ENCODE data around the gene BEST4.
"Not testable (repeated sequence)": the region's sequence is repeated elsewhere in the genome, so short reads cannot be mapped to it uniquely, and the experiment has no call there.

BEST4 gene

DNA sequence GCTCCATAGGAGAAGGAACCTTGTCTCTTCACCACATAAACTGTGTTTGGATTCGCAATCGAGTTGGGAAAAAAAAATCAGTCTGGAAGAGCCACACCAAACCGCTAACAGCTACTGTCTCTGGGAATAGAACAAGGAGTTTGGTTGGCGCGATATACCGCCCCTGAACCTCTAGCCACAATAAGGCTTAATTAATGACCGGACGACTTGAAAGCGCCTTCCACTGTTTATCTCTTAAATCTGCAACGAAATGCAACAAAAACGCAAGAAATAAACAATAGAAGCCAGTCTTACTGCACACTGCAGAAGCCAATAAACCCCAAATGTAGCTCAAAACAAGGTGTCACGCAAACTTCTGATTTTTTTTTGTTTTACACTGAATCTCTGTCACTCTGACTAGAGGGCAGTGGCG lies 31.2 kb upstream of the BEST4 start:
- DNase-seq = no peak

DNA sequence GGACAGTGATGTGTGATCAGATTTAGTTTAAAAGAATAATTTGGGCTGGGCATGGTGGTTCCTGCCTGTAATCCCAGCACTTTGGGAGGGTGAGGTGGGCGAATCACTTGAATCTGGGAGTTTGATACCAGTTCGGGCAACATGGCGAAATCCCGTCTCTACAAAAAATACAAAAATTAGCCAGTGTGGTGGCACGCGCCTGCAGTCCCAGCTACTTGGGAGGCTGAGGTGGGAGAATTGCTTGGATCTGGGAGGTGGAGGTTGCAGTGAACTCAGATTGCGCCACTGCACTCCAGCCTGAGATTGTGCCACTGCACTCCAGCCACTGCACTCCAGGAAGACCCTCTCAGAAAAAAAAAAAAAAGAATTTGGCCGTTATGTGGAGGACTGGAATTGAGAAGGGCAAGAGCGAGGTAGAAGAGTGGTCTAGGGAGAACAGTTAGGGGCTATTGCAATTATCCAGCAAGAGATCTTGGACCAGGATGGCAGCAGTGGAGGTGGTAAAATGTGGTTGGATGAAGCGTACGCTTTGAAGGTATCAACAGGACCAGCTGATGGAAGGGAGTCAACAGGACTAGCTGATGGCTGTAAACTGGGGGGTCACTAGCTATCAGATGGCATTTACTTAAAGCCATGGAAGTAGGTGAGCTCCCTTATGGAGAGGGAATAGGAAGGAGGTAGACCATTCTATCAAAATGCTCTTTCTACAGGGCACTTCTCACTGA lies 30.0 kb upstream of the BEST4 start:
- DNase-seq = no peak

DNA sequence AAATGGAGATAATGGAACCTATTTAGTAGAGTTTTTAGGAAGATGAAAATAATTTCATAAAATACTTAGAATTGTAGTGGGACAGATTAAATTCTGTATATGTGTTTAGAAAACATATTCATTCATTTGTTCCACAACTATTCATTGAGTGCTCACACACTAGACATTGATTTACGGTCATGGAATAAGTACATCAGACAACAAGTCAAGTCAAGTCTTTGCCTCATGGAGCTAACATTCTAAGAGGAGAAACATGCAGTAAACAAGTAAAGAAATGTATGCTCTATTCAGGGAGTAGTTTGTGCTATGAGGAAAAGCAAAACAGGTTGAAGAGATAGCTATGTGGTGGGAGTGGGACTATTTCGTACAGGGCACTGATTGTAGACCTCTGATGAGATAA lies 29.3 kb upstream of the BEST4 start:
- DNase-seq = no peak

DNA sequence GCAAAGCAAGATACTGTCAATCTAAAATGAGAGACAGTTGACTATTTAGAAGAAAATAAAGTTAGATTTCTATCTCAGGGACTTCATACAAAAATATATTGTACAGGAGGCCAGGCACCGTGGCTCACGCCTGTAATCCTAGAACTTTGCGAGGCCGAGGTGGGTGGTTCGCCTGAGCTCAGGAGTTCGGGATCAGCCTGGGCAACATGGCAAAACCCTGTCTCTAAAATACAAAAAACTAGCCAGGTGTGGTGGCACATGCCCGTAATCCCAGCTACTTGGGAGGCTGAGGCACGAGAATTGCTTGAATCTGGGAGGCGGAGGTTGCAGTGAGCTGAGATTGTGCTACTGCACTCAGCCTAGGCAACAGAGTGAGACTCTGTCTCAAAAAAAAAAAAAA lies 28.0 kb upstream of the BEST4 start:
- not testable (repeated sequence) for DNase-seq

DNA sequence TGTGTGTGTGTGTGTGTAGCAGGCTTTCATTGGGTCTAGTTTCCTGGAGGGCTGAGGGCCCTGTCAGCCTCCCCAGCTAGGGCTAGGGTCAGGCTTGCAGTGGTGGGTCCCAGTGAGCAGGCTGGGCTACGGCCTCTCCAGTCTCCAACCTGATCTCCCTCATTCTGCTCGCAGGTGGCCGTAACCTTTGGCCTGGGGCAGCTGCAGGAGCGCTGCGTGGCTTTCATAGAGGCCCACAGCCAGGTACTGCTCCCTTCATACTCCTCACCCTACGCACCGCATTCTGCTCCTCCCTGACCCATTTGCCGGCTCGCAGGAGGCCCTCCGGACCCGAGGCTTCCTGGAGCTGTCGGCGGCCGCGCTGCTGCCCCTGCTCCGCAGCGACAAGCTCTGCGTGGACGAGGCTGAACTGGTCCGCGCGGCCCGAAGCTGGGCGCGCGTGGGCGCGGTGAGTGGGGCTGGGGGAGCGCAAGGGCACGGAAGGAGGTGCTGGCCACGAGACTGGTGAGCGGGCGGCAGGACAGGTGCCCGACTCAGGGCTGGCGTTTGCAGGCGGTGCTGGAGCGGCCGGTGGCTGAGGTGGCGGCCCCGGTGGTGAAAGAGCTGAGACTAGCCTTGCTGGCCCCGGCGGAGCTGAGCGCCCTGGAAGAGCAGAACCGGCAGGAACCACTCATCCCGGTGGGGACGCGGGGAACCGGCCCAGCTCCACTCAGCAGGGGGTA lies 25.0 kb upstream of the BEST4 start:
- DNase-seq = no peak

DNA sequence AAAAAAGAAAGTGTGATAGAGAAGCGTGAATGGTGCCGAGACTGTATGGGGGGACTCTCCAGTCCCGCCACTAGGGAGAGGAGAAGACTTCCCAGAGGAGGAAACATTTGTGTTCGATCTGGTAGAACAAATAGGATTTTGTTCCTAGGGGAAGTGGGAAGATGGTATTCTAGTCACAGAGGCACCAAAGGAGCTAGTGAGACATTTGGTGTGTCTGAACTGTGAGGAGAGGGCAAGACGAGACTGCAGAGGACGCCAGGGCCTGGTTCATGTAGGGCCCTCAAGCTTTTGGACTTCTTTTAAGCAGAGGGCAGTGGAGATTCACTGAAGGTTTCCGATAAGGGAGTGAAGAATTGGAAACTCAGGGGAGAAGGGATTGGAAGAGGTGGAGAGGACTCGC lies 23.3 kb upstream of the BEST4 start:
- no peak for DNase-seq

DNA sequence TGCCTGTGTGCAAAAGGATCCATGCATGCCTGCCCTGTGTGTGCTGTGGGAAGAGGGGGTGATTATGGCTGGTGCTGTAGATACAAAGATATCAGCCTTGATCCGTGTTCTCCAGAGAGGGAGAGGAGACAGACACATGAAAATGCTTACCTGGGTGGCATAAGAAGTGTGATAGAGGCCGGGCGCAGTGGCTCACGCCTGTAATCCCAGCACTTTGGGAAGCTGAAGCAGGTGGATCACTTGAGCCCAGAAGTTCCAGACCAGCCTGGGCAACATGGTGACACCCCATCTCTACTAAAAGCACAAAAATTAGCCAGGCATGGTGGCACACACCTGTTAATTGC lies 22.8 kb upstream of the BEST4 start:
- DNase-seq = not testable (repeated sequence)

DNA sequence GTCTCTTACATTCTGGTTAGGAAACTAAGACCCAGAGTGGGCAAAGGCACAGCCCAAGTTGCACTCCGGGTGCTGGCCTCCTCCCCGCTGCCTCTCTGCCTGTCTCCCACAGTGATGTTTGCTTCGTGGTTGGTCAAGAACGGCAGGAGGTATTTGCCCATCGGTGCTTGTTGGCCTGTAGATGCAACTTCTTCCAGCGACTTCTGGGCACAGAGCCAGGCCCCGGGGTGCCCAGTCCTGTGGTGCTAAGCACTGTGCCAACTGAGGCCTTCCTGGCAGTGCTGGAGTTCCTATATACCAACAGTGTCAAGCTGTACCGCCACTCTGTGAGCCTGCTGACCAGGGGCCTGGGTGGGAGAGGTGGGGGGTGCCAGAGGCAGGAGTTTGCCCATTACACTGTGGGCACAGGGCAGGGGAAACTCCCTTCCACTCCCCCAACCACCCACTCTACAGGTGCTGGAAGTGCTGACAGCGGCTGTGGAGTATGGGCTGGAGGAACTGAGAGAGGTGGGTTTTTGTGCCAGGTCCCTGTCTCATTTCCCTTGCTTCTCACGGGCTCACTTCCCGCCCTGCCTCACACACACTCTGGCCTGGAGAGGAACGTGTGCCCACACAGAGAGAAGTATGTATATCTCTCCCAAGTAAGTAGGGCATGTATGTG lies 22.3 kb upstream of the BEST4 start:
- no peak for DNase-seq

DNA sequence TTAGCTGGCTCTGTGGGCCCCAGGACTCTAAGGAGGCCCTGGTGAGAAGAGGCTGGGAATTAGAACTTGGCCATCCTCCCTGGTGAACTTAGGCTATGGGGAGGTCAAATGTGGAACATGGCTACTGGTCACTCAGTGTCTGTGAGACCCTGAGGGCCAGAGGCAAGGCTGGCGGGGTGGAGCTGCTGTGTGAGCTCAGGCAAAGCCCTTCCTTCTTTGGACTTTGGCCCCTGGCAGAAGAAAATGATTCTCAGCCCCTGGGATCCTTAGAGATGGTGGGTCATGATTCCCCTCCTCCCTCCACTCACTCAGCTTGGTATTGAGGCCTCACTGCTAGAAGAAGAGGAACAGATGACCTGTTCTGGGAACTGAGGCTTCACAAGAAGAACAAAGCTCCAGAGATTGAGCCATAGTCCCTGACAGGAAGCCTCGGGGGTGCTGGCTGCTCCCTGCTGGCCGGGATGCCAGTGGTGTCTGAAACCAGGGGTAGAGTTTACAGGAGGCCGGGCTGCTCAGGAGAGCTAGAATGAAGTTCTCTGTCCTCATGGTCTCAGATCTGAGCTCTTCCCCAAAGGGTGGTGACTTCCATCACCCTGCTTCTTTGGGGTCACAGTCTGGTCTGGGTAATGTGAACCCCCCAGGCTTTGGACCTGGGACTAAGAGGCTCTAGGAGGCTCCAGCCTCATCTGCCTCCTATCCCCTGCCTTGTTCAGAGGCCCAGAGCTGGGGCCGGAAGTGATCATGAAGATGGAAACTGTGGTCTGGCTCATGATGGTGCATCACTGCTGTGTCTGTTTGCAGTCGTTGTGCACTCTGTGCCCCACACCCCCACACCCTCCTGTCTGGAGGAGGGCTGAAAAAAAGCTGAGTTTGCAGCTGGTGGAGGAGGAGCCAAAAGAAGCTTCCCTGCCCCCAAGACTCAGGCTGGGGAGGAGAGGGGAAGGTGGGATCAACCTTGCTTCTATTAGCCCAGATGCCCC lies 21.3 kb upstream of the BEST4 start:
- no peak for DNase-seq

DNA sequence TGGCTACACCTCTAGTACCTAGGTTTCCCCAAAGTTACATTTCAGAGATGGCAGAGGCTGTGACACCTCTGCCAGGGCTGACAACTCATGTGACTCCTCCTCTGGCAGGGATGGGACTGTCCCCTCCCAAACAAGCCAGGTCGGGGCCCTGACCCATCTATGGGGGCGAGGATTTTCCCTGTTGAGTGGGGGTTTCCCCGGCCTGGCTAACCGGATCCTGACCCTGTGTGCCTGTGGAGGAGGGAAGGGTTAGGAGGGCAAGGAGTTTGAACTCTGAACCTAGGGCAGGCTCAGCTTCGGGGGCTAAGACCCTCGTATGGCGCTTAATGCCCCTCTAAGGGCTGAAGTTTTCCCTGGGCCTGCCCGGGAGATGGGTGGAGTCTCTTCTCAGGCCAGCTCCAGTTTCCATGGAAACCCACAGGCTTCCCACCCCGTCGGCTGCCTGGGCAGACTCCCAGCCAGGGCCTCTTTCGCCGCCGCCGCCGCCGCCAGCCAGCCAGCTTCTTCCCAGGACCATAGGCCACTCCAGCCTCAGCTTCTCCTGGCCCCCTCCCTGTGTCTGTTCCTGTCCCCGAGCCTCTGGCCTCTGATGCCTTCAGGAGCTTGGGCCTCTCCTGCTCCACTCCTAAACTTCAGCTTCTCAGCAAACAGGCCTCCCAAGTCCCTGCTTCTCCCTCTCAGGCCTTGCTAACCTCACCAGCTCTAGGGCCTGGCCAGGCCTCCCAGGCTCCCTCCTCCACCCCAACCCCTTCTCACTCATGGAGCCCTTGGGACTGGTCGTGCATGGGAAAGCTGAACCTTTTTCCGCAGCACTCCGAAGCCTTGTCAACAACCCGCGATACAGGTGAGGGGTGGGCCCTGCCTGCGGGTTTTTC lies 20.3 kb upstream of the BEST4 start, which contains the start of gene BTBD19:
TSS of gene BTBD19 (plus strand) at position 461 of the 875 bp plus-strand sequence. CDS start at position 759, 298 bp downstream.
- no peak for DNase-seq

DNA sequence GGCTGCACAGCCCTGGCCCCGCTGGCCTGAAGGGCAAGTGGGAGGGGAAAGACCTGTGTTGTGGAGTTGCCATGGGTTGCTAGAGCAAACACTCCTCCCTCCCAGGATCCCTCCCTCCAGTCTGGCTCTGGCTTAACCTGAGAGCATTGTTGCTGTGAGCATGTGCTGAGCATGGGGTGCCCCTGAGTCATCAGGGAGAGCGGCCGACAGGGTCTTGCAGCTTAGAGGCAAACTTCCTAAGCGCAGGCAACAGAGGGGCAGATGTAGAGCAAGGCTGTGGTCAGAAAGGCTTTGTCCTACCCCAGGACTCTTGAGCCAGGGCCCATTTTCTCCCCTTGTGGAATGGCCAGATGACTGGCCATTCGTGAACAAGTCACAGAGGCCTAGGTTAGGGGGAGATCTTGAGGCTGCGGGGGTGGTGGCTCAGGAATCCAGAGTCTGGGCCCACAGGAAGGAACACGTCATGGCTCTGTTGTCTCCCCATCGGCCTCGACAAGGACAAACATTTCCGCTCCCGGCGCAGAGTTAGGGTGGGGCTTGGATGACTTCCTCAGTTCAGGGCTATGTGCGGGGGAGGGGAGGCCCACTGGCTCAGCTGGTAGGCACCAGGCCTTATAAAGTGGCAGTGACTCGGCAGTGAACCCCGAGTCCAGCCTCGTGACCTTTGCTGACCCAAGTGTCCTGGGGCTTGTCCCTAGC lies 19.5 kb upstream of the BEST4 start:
- no peak for DNase-seq

DNA sequence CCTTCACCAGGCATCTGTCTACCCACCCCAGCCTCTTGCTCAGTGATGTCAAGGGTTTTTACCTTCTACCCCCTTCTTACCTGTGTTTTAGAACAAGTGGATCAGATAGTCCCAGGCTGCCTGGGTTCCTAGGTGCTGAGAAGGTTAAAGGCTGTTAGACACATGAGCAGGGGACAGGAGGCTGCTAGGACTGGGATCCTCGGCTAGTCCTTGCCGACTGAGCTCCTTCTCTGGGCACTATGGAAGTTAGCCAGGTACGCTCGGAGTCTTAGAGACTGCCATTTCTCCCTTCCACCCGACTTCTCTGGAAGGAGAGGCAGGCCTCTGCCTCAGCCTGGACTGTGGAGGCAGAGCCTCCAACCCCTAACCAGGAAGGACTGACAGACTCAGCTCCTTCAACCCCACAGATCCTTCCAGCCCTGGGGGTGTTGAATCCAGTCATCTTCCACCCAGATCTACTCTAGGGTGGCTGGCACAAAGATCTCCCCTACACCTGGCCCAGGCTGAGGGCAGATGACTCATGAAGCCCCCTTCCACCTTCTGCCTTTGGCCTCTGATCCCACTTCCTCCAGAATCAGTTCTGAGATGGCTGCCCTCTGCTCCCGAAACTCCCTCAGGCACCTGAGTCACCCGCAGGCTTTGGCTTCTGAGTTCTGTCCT lies 18.9 kb upstream of the BEST4 start, which contains the start of gene DYNLT4:
TSS of gene DYNLT4 (minus strand) at position 648 of the 660 bp plus-strand sequence. CDS start 683 bp downstream, outside the sequence.
- no peak for DNase-seq

DNA sequence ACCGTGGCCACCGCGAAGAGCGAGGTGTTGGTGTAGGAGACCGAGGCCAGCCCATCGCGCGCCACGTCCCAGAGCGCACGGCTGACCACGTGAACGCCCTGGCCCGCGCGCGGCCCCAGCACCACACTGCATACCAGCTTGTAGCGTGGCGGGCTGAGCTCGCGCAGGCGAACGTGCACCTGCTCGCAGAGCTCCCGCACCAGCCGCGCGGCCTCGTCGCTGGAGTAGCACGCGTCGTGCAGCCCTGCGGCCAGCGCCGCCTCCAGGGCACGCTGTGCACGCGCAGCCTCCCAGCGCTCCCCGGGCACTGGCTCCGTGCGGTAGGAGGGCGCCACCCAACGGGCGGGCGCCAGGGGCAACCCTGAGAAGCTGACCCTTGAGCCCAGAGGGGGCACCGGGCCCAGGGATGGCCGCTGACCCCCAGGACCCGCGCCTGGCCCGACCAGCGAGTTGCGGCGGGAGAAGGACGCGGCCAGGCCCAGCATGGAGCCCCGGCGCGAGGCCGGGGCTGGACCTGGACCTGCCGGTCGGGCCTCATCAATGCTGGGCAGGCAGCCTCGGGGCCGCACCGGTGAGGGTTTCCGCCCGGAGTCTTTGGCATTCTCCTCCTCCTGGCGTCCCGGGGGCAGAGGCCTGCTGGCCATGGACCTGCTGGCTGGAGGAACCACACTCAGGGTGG lies 18.2 kb upstream of the BEST4 start:
- DNase-seq = no peak

DNA sequence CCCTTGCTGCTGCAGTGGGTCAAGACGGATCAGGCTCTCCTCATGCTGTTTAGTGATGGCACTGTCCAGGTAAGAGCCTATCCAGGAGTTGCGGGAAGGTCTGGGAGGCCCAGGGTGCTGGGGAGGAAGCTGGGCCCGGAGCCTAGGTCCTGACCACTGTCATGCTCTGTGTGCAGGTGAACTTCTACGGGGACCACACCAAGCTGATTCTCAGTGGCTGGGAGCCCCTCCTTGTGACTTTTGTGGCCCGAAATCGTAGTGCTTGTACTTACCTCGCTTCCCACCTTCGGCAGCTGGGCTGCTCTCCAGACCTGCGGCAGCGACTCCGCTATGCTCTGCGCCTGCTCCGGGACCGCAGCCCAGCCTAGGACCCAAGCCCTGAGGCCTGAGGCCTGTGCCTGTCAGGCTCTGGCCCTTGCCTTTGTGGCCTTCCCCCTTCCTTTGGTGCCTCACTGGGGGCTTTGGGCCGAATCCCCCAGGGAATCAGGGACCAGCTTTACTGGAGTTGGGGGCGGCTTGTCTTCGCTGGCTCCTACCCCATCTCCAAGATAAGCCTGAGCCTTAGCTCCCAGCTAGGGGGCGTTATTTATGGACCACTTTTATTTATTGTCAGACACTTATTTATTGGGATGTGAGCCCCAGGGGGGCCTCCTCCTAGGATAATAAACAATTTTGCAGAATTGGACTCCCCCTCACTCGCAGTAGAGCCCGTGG lies 17.5 kb upstream of the BEST4 start:
- no peak for DNase-seq

DNA sequence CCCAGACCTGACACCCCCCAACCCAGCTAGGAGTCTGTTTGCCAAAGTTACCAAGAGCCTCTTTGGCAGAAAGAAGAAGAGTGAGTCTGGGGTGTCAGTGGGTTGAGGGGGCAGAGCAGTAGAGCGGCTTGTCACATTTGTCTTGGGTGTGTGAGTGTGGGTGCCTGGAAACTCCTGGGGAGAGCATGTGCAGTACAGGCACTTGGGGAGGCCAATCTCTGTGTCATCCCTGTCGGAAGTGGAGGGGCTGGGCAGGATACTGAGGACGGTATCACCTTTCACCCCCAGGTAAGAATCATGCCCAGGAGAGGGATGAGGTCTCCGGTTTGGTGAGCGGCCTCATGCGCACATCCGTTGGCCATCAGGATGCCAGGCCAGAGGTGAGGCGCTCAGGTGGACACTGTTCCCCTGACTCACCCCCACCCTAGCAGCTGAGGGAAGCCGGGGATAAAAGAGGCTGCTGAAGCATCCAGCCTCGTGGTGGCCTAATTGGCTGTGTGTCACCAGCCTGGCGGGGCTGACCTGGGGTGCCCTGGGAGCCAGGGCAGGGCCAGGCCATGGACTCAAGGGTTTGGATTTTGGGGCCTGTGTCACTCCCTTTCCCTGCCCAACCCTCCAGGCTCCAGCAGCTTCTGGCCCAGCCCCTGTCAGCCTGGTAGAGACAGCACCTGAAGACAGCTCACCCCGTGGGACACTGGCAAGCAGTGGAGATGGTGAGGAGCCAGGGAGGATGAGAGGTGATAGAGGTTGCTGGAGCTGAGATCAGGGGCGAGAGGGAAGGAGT lies 15.5 kb upstream of the BEST4 start:
- no peak for DNase-seq

DNA sequence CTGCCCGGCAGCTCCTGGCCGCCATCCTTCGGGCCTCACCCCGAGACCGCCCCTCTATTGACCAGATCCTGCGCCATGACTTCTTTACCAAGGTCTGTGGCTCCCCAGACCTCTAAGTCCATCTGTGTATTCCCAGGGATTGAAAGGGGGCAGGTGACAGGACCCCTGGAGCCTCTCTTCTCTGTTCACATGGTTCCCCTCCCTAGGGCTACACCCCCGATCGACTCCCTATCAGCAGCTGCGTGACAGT lies 15.0 kb upstream of the BEST4 start:
- no peak for DNase-seq

DNA sequence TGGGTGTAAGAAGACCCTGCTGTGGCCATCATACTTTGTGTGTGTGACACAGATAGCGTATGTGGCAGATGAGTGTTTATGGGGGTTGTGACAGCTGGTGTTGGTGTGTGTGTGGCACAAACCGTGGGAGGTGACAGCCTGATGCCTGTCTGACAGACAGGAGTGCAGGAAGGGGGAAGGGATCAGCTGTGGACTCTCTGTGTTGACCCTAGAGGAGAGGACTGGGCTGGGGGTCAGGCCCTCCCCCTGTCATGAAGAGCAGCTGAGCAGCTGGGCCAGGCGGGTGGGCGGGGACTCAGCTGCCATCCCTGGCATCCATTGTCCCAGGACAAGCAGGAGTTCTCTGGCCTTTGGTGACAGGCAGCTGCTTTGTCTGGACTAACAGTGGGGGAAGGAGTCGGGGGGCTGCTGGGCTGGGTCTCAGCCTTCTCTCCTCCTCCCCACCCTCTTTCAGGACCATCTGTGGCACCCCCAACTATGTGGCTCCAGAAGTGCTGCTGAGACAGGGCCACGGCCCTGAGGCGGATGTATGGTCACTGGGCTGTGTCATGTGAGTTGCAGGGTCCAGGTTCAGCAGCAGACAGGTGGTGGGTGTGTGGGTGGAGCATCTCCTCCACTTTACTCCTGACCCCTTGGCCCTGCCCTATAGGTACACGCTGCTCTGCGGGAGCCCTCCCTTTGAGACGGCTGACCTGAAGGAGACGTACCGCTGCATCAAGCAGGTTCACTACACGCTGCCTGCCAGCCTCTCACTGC lies 14.5 kb upstream of the BEST4 start:
- no peak for DNase-seq

Data from NCI-H1930 (cell line).